C4-2B (cell line): Measurements from ENCODE around the gene FBRS.

Experiments
- ZFX ChIP-seq: fragments of 450-650 bp; IDR thresholded peaks from 2 replicates; pipeline ENCODE4 v1.6.1; 2017
- TF ChIP-seq, protein P1 (sequence below): fragments of 450-650 bp; conservative IDR thresholded peaks from 2 replicates; pipeline ENCODE4 v1.5.1; 2017; ENCODE audit warnings: mild to moderate bottlenecking

- TF ChIP-seq, protein P1, sequence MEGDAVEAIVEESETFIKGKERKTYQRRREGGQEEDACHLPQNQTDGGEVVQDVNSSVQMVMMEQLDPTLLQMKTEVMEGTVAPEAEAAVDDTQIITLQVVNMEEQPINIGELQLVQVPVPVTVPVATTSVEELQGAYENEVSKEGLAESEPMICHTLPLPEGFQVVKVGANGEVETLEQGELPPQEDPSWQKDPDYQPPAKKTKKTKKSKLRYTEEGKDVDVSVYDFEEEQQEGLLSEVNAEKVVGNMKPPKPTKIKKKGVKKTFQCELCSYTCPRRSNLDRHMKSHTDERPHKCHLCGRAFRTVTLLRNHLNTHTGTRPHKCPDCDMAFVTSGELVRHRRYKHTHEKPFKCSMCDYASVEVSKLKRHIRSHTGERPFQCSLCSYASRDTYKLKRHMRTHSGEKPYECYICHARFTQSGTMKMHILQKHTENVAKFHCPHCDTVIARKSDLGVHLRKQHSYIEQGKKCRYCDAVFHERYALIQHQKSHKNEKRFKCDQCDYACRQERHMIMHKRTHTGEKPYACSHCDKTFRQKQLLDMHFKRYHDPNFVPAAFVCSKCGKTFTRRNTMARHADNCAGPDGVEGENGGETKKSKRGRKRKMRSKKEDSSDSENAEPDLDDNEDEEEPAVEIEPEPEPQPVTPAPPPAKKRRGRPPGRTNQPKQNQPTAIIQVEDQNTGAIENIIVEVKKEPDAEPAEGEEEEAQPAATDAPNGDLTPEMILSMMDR = no peak
- no peak for TF ChIP-seq ZFX
Observed at GRCh38 chr16:30650369-30651123, 7.7 kb upstream of the FBRS start, which contains the start of gene PRR14.
